GM18907 (cell line): ENCODE results near the gene C20orf173.
"Not testable (repeated sequence)": the region's sequence is repeated elsewhere in the genome, so short reads cannot be mapped to it uniquely, and the experiment has no call there.

Experiments
- ATAC-seq: cut with Tn5 transposase; IDR thresholded peaks from one replicate; pipeline ENCODE4 v1.9.1; 2021; ENCODE audit warnings: mild to moderate bottlenecking, moderate library complexity; ENCODE audit not compliant: unreplicated experiment

Gene C20orf173

GRCh38 chr20:35529552-35529951 lies at the start of gene C20orf173:
TSS of gene C20orf173 (minus strand) at chr20:35529652. CDS start at chr20:35529373, 279 bp downstream.
- no peak for ATAC-seq

GRCh38 chr20:35579196-35579595 lies 49.7 kb upstream of the C20orf173 start:
- ATAC-seq, result no peak

GRCh38 chr20:35578469-35578868 lies 49.0 kb upstream of the C20orf173 start:
- no peak for ATAC-seq

- ATAC-seq, result no peak
Measured at GRCh38 chr20:35576816-35577215, 47.4 kb upstream of the C20orf173 start.

- no peak for ATAC-seq
Measured at GRCh38 chr20:35575958-35576357, 46.5 kb upstream of the C20orf173 start.

- ATAC-seq, result no peak
Measured at GRCh38 chr20:35572838-35573237, 43.4 kb upstream of the C20orf173 start.

- ATAC-seq, result no peak
Measured at GRCh38 chr20:35571555-35571954, 42.1 kb upstream of the C20orf173 start.

GRCh38 chr20:35568645-35569044 lies 39.2 kb upstream of the C20orf173 start:
- no peak for ATAC-seq

- no peak for ATAC-seq
Measured at GRCh38 chr20:35564905-35565304, 35.5 kb upstream of the C20orf173 start.

- ATAC-seq, result no peak
Measured at GRCh38 chr20:35563834-35564233, 34.4 kb upstream of the C20orf173 start.

GRCh38 chr20:35562541-35563110 lies 33.2 kb upstream of the C20orf173 start:
- no peak for ATAC-seq

GRCh38 chr20:35561671-35562070 lies 32.2 kb upstream of the C20orf173 start:
- no peak for ATAC-seq

- ATAC-seq, result no peak
Measured at GRCh38 chr20:35561268-35561667, 31.8 kb upstream of the C20orf173 start.

- ATAC-seq, result no peak
Measured at GRCh38 chr20:35560541-35560940, 31.1 kb upstream of the C20orf173 start.

- ATAC-seq, result no peak
Measured at GRCh38 chr20:35560105-35560511, 30.7 kb upstream of the C20orf173 start.

- no peak for ATAC-seq
Measured at GRCh38 chr20:35559042-35559693, 29.7 kb upstream of the C20orf173 start.

GRCh38 chr20:35558451-35558850 lies 29.0 kb upstream of the C20orf173 start:
- ATAC-seq, result no peak

- ATAC-seq, result no peak
Measured at GRCh38 chr20:35556871-35557270, 27.4 kb upstream of the C20orf173 start.

GRCh38 chr20:35555951-35556645 lies 26.6 kb upstream of the C20orf173 start:
- ATAC-seq, result no peak

- ATAC-seq, result not testable (repeated sequence)
Measured at GRCh38 chr20:35555461-35555860, 26.0 kb upstream of the C20orf173 start.

- ATAC-seq, result no peak
Measured at GRCh38 chr20:35552914-35553313, 23.5 kb upstream of the C20orf173 start.

- no peak for ATAC-seq
Measured at GRCh38 chr20:35551503-35551902, 22.1 kb upstream of the C20orf173 start.
